Activated CD8-positive, alpha-beta T cell treated with anti-CD3 and anti-CD28 coated beads, Interleukin-2, amount 10 ng/mL, durations not matched to agents 7 days and 5 days (primary cell): ENCODE results near the gene VIM. TPM values are rescaled to one million over a fixed set of nuclear protein-coding genes. Genes with fewer than 3 reads are reported as not detected.

ENCODE experiments used
- ATAC-seq: fragments of 150-1000 bp; cut with Tn5 transposase; one replicate; pipeline ENCODE4 v1.10.0; 2021; ENCODE audit warnings: moderate library complexity
- CTCF ChIA-PET: fragments of 350-600 bp; sonication (Branson Sonifier 250); formaldehyde crosslinking; loops from one replicate; lab custom pipeline; 2021; ENCODE audit warnings: antibody characterized with exemption; lab: Charles Lee
- POLR2A ChIA-PET: fragments of 350-600 bp; sonication (Branson Sonifier 250); formaldehyde crosslinking; loops from one replicate; lab custom pipeline; 2021; ENCODE audit warnings: antibody characterized with exemption; lab: Charles Lee
- DNase-seq: peaks from one replicate; pipeline ENCODE4 v3.0.0-alpha.2; 2020
- H3K27ac Mint-ChIP-seq: one replicate; pipeline ENCODE4 v1.8.0; 2021; ENCODE audit warnings: mild to moderate bottlenecking, mixed read lengths
- H3K27me3 Mint-ChIP-seq: one replicate; pipeline ENCODE4 v1.8.0; 2021; ENCODE audit warnings: low read depth, mixed read lengths
- H3K36me3 Mint-ChIP-seq: one replicate; pipeline ENCODE4 v1.8.0; 2021; ENCODE audit warnings: low read depth, mixed read lengths
- H3K4me1 Mint-ChIP-seq: one replicate; pipeline ENCODE4 v1.8.0; 2021; ENCODE audit warnings: low read depth, mixed read lengths
- H3K4me3 Mint-ChIP-seq: one replicate; pipeline ENCODE4 v1.8.0; 2021; ENCODE audit warnings: mild to moderate bottlenecking, mixed read lengths
- H3K9me3 Mint-ChIP-seq: one replicate; pipeline ENCODE4 v1.8.0; 2022; ENCODE audit warnings: mixed read lengths; ENCODE audit not compliant: insufficient read depth
- total RNA-seq, 2 experiments: library from RNA; stranded (reverse); gene quantifications; one replicate each; pipeline ENCODE4 v1.2.3, GENCODE V29; 2021

Gene VIM
- total RNA-seq, 2 experiments from 2014 or later: 2,550 to 2,568 TPM

DNA sequence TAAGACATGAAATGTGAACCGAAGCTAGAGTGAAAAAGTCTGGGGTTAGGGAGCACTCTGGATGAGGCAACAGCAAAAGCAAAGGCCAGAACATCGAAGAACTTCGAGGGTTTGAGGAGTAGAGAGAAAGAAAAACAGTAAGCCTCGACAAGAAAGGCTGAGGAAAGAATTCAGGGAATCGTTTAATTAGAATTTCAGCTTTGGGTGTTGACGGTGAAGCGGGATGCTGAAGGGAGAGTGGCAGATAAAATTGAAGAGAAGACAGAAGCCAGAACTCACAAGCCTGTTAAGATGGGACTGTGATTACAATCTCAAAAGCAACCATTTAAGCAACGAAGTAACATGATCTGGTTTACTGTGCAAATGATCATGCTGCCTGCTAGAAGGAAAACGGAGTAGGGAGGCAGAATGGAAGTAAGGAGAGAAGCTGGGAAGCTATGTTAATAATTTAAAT is 28.7 kb upstream of the VIM start:
- H3K4me3 Mint-ChIP-seq: peak overlapping the region; percentile 86

DNA sequence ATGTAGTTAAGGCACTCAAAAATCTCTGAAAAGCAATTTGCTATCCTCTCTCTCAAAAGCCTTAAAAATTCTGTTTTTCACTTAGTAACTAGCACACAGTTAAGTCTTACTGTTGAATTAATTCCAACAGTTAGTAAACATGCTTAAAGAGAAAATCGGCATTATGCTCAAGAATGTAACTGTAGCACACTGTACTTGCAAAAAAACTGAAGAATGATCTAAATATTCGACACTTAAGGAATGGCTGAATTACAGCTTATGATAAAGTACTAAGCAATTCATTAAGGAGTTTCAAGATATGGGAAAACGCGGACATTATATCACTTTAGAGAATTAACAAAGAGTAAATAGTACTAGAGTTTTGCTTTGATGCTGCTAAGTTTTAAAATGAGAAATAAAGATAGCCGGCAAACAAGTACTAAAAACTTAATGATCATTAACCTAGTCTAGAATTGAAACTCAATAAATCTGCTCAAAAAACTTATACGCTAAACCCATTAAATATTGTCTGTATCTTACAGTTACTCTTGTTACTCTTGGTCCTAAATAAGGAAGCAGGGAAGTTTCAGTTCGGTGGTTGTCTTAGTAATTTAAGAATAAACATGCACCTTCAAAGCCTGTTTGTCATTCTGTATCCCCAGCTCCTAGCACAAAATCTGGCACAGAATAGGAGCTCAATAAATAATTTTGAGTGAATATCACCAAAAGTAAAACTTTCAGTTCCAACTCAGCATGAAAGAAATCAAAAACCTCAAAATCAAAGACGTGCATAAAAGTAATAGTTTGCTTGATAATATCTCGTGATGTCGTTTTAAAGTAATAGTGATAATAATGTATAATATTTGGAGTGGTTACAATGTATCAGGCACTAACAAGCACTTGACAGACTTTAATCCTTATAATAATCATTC is 27.8 kb upstream of the VIM start:
- H3K36me3 Mint-ChIP-seq: peaks cover 3% of the 10 kb centered on the region
- peaks cover 45% of the 10 kb centered on the region for H3K4me1 Mint-ChIP-seq
- ATAC-seq (no peak), DNase-seq (no peak)
- peak overlapping the region; percentile 83 for H3K27ac Mint-ChIP-seq
- POLR2A ChIA-PET: interaction anchor here (0.6 to 5.0 kb wide), 8 partner anchors 16 to 383 kb away, joined by 3 to 150 read pairs (median 4); partner anchors contain the start of genes RSU1 and VIM
- H3K9me3 Mint-ChIP-seq: peaks cover 4% of the 10 kb centered on the region
- no peaks in the 10 kb centered on the region for H3K27me3 Mint-ChIP-seq
- CTCF ChIA-PET: interaction anchor here (1.0 to 4.3 kb wide), 17 partner anchors 11 to 383 kb away, joined by 3 to 38 read pairs (median 4); partner anchors contain the start of genes RSU1 and VIM
- peak overlapping the region; percentile 86 for H3K4me3 Mint-ChIP-seq

More for the DNA sequence above, 28.7 kb upstream of the VIM start:
- CTCF ChIA-PET: interaction anchor here (1.3 to 4.3 kb wide), 5 partner anchors 17 to 346 kb away, joined by 3 to 38 read pairs (median 16); partner anchors contain the start of gene VIM
- no peak overlapping the region for H3K27ac Mint-ChIP-seq
- ATAC-seq (no peak), DNase-seq (no peak)
- no peaks in the 10 kb centered on the region for H3K27me3 Mint-ChIP-seq
- POLR2A ChIA-PET: interaction anchor here (0.5 to 5.0 kb wide), 3 partner anchors 31 to 419 kb away, joined by 3 to 150 read pairs (median 3); partner anchors contain the start of genes RSU1 and VIM
- peaks cover 3% of the 10 kb centered on the region for H3K36me3 Mint-ChIP-seq
- H3K9me3 Mint-ChIP-seq: peaks cover 7% of the 10 kb centered on the region
- peaks cover 40% of the 10 kb centered on the region for H3K4me1 Mint-ChIP-seq

DNA sequence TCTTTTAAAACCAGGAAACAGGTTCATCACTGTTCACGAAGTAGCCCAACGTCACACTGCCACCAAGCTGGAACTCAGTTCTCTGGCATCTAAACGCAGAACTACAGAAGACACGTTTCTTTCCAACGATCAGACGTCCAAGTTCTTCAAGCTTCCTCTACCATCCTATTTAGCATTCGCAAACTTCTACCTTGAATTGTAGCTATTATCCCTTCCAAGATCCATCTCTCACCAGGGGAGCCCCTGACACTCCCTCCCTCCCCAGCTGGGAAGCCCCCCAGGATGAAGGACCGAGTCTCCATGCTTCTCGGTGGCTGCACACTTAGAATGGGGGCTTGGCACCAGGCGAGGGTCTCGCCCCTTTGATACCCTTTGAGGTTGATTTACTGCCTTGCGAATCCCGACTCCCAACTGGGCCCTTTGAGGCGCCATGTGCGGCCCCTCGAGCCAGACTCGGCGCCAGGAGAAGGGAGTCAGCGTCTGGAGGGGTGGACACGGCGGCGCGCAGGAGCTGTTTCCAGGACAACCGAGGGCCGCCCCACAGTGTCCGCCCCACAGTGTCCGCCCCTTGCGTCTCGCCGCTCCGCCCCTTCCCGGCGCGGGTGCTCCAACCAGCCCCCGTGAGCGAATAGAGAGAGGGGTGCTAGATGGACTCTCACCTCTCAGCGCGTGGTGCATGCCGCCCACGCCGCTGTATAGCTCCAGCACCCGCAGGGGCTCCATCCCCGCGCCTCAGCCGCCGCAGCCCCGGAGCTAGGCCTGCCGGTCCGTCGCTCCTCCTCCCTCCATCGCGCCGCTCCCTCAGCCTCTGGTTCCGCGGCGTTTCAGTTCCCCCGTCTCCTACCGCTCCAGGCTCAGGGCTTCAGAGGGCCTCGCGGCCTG is 26.9 kb upstream of the VIM start, which contains the start of gene TRDMT1:
Gene TRDMT1 (minus strand): TSS at position 761 of the 882 bp plus-strand sequence. CDS start 38 bp downstream, at position 723.
- ATAC-seq (peak; percentile 93), DNase-seq (peak; percentile 83)
- Mint-ChIP-seq H3K27ac (peak within 1 kb of the TSS; percentile 83), H3K4me1 (peaks cover 54% of the 10 kb centered on the region), H3K4me3 (peak within 1 kb of the TSS; percentile 86), H3K9me3 (no peaks in the 10 kb centered on the region), H3K27me3 (no peaks in the 10 kb centered on the region), H3K36me3 (no peaks in the 10 kb centered on the region)
- CTCF ChIA-PET: interaction anchor here (0.6 to 4.3 kb wide), 20 partner anchors 10 to 383 kb away, joined by 3 to 38 read pairs (median 4); partner anchors contain the start of genes RSU1 and VIM
- POLR2A ChIA-PET: interaction anchor here (0.6 to 5.0 kb wide), 16 partner anchors 9 to 401 kb away, joined by 3 to 150 read pairs (median 4); partner anchors contain the start of genes RSU1 and VIM

- no peak for DNase-seq
- peaks cover 57% of the 10 kb centered on the region for H3K4me1 Mint-ChIP-seq
- CTCF ChIA-PET: interaction anchor here (0.9 to 4.3 kb wide), 11 partner anchors 9 to 384 kb away, joined by 3 to 38 read pairs (median 6); partner anchors contain the start of genes RSU1 and VIM
- H3K27ac Mint-ChIP-seq: peak overlapping the region; percentile 83
- H3K27me3 Mint-ChIP-seq: no peaks in the 10 kb centered on the region
- peaks cover 4% of the 10 kb centered on the region for H3K36me3 Mint-ChIP-seq
- no peaks in the 10 kb centered on the region for H3K9me3 Mint-ChIP-seq
- POLR2A ChIA-PET: interaction anchor here (0.6 to 5.0 kb wide), 11 partner anchors 10 to 400 kb away, joined by 3 to 150 read pairs (median 4); partner anchors contain the start of gene VIM
- peak overlapping the region; percentile 86 for H3K4me3 Mint-ChIP-seq
- ATAC-seq: no peak
These were observed 26.3 kb upstream of the VIM start for GRCh38 chr10:17201794-17202116.

GRCh38 chr10:17202506-17202905 is 25.5 kb upstream of the VIM start:
- no peak overlapping the region for H3K4me3 Mint-ChIP-seq
- H3K4me1 Mint-ChIP-seq: peaks cover 64% of the 10 kb centered on the region
- H3K27ac Mint-ChIP-seq: no peak overlapping the region
- H3K36me3 Mint-ChIP-seq: peaks cover 5% of the 10 kb centered on the region
- DNase-seq: no peak
- ChIA-PET CTCF (interaction anchor here (1.9 to 4.3 kb wide), 4 partner anchors 13 to 28 kb away, joined by 10 to 38 read pairs (median 17); partner anchors contain the start of gene VIM), POLR2A (interaction anchor here (1.2 to 5.0 kb wide), 4 partner anchors 13 to 173 kb away, joined by 3 to 150 read pairs (median 8); partner anchors contain the start of gene VIM)
- H3K27me3 Mint-ChIP-seq: no peaks in the 10 kb centered on the region
- ATAC-seq: no peak
- H3K9me3 Mint-ChIP-seq: no peaks in the 10 kb centered on the region

DNA sequence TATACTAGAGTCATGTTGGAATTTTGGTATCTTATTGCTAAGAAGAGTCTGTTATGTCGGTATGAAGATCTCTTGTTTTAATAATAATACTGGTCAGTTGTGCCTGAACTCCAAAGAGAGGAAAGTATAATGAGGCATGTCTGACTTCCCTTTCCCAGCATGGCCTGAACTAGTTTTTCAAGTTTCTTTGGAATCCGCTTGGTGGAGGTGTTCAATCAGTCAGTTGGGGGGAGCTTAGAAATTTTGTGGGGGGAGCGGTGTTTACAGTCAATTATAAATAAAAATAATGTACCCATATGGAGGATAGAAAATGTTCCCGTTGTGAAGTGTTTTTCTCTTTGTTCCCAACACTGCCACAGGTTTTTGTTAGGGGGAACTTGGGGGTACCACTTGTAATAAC is 25.0 kb upstream of the VIM start:
- Mint-ChIP-seq H3K4me3 (no peak overlapping the region), H3K4me1 (peaks cover 64% of the 10 kb centered on the region), H3K27ac (no peak overlapping the region), H3K36me3 (peaks cover 5% of the 10 kb centered on the region), H3K9me3 (no peaks in the 10 kb centered on the region), H3K27me3 (no peaks in the 10 kb centered on the region)
- no peak for ATAC-seq
- ChIA-PET CTCF (interaction anchor here (4.3 kb wide), 1 partner anchor 28 kb away, joined by 38 read pairs; no protein-coding TSS in a partner anchor), POLR2A (interaction anchor here (1.3 to 5.0 kb wide), 3 partner anchors 23 to 28 kb away, joined by 3 to 150 read pairs (median 4); partner anchors contain the start of gene VIM)
- no peak for DNase-seq

DNA sequence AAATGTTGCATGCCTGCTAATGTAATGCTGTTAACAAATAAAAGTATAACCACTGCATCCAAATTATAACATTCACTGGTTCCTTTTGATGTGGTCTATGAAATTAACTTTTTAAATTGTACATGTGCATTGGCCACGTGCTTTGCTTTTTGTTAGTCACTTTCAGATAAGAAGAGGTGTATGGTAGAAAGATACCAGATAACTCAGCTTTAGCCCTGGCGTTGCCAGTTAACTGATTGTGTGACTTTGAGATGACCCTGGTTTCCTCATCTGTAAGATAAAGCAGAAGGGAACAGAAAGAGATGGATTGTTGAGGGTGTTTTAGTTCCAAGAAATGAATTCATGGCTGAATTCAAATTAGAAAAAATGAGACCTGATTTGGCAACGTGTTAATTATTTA is 24.6 kb upstream of the VIM start:
- Mint-ChIP-seq H3K4me1 (peaks cover 68% of the 10 kb centered on the region), H3K9me3 (no peaks in the 10 kb centered on the region), H3K27ac (no peak overlapping the region), H3K27me3 (no peaks in the 10 kb centered on the region), H3K4me3 (no peak overlapping the region), H3K36me3 (peaks cover 6% of the 10 kb centered on the region)
- ChIA-PET POLR2A (interaction anchor here (1.3 to 1.5 kb wide), 2 partner anchors 22 to 27 kb away, joined by 3 to 4 read pairs; no protein-coding TSS in a partner anchor), CTCF (no interaction called here)
- no peak for ATAC-seq
- DNase-seq: no peak

DNA sequence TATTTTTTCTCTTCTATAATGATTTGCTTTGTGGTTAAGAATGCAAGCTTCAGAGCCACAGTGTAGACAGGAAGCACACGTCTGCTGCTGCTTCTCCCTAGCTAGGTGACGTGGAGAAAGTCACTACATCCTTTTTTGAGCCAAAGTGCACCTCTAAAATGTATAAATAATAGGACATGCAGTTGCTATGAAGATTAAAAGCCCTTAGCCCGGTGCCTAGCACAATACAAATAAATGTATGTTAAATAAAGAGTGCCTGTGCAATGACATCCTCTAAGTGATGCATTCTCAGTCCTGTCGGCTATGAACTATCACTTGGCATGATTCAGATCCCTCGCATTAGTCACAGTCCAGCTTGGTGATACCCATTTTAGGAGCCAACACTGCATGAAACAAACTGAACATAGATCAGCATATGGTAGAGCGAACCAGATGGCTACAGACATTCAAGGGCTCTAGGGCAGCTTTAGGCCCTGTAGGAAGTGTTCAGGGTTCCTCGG is 21.8 kb upstream of the VIM start:
- Mint-ChIP-seq H3K9me3 (no peaks in the 10 kb centered on the region), H3K36me3 (peaks cover 7% of the 10 kb centered on the region), H3K4me1 (peaks cover 63% of the 10 kb centered on the region), H3K27ac (peak overlapping the region; percentile 84), H3K27me3 (no peaks in the 10 kb centered on the region), H3K4me3 (no peak overlapping the region)
- ChIA-PET CTCF (interaction anchor here (0.6 to 3.0 kb wide), 7 partner anchors 10 to 255 kb away, joined by 3 to 19 read pairs (median 3); no protein-coding TSS in a partner anchor), POLR2A (interaction anchor here (0.9 to 3.3 kb wide), 4 partner anchors 9 to 29 kb away, joined by 3 to 77 read pairs (median 4); partner anchors contain the start of gene VIM)
- ATAC-seq (peak; percentile 65), DNase-seq (peak; percentile 63)

DNA sequence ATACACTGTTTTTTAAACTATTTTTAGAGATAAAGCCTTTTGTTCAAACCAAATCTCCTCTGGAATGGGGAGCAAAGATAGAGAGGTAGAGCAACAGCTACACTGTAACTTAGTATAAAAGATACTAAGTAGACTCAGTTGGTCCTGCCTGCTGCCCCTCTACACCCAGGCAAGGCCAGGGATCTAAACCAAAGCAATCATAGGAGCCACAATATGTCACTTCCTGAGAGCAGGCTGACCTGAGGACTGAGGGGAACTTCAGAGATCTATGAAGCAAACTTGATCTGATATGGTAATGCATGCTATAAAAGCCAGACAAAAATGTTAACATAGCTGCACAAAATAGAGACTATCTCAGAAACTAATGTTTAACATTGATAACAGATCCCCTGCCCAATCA is 19.6 kb upstream of the VIM start:
- Mint-ChIP-seq H3K4me1 (peaks cover 56% of the 10 kb centered on the region), H3K9me3 (no peaks in the 10 kb centered on the region), H3K27ac (peak overlapping the region; percentile 51), H3K27me3 (no peaks in the 10 kb centered on the region), H3K4me3 (no peak overlapping the region), H3K36me3 (peaks cover 15% of the 10 kb centered on the region)
- DNase-seq (no peak), ATAC-seq (no peak)
- CTCF ChIA-PET: no interaction called here
- POLR2A ChIA-PET: interaction anchor here (0.7 to 1.6 kb wide), 2 partner anchors 20 to 21 kb away, joined by 3 to 6 read pairs; partner anchors contain the start of gene VIM

GRCh38 chr10:17209302-17209701 is 18.7 kb upstream of the VIM start:
- ChIA-PET CTCF (no interaction called here), POLR2A (interaction anchor here (1.6 kb wide), 1 partner anchor 21 kb away, joined by 6 read pairs; no protein-coding TSS in a partner anchor)
- ATAC-seq: no peak
- H3K27ac Mint-ChIP-seq: no peak overlapping the region
- DNase-seq: no peak
- H3K36me3 Mint-ChIP-seq: peaks cover 18% of the 10 kb centered on the region
- H3K4me1 Mint-ChIP-seq: peaks cover 50% of the 10 kb centered on the region
- H3K4me3 Mint-ChIP-seq: no peak overlapping the region
- no peaks in the 10 kb centered on the region for H3K9me3 Mint-ChIP-seq
- no peaks in the 10 kb centered on the region for H3K27me3 Mint-ChIP-seq
